HG03060 (cell line): Measurements from ENCODE around the gene CAST.
"Not testable (repeated sequence)": the region's sequence is repeated elsewhere in the genome, so short reads cannot be mapped to it uniquely, and the experiment has no call there.

ENCODE experiments used
- ATAC-seq: cut with Tn5 transposase; IDR thresholded peaks from one replicate; pipeline ENCODE4 v1.9.1; 2021; ENCODE audit warnings: low read depth, moderate number of reproducible peaks; ENCODE audit not compliant: unreplicated experiment

Gene CAST

DNA sequence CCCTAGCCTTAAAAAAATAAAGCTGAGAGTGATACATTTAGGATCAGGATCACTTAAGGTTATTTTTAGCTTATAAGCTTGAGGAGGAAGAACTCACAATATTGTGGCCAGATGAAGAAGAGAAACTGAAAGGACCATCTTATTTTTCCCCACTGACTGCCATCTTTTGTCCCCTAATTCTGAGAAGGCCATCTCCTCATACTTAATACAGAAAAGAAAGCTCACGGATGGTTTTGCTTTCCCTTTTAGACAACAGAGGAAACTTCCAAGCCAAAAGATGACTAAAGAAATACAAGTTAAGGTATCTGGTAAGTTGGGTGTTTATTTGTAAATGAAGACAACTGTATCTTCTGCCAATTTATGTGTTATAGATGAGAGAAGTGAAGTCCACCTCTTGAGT is 109.2 kb downstream of the CAST start:
- no peak for ATAC-seq

DNA sequence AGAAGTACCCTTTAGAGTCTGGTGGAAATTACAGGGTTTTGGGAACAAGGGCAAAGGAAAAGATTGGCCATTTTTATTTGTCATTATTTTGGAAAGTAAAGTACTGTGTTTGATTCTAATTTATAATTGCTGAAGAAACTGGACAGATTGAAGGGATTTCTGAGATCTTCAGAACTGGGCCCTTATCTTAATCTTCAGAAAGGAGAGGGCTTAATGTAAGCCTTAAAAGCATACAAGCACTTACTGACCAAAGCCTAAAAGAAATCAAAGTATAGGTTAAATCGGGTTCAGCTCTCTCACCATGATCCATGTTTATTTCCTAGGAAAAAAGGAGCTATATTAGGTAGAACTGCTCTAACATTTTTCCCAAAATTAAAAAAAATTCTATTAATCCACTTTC is 109.9 kb downstream of the CAST start:
- ATAC-seq: no peak

DNA sequence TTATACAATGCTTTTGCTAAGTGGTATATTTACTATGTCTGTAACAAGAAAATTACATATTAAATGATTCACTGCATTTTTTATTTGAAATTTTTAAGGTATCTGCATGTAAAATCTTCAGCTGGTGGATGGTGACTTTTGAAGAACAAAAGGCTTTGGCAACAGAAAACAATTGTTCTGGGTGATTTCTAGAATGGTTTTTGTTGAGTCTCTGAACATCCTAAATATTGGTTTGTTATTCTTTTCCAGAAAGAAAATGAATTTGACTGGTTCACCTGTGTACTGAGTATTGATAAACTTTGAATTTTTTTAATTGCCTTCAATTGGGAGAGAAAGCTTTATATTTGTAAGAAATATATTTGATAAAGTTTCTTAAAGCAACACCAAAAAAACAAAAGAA is 110.4 kb downstream of the CAST start:
- ATAC-seq: no peak

DNA sequence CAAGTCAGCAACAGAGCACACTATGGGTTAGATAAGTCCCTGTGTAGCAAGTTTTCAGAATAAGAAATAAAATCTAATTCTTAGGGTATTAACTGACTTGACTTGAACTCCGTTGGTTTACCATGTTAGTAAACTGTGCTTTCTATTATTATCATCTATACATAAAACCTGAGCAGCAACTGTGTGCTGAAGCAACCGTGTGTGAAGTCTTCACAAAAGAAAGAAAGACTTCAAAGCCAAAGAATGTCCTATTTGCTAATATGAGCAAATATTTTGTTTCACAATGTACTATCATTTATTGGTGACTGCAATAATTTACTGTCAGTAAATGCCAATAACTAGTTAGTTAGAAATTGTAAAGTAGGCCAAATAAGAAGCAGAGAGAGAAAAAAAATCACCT is 112.9 kb downstream of the CAST start:
- no peak for ATAC-seq

DNA sequence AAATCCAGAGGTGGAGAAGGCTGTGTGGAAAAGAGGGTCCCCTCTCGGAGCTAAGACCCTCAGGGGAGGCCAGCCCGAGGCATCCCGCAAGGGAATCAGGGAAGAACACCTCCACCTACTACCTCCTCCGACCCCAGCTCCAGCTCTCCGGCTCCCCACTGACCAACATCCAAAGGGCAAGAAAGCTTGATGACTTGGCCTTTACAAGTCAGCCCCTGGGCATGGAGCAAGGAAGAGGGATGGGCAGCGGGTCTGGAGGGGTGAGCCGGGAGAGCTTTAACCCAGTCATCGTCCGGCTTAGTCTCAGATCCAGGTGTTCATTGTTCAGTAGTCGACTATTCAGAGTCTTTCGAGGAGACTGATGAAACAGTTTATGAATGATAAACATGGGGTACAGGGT is 113.5 kb downstream of the CAST start:
- ATAC-seq: no peak

DNA sequence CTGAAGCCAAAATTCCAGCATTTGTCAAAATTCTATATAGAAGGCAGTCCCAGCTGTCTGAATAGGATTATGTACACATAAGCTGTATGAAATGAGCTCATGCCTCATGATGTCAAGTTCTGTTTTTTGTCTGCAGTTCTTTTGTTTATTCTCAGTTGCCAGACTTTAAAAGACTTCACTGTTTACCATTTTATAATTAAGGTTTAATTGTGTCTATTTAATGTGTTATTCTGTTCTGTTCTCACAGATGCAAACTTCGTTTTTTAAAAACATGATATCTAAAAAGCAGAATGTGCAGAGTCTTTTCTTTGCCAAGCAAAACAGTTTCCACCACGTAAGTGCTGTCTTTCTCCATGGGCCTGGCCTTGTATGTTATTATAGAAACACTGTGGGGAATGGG is 114.4 kb downstream of the CAST start:
- ATAC-seq: no peak

DNA sequence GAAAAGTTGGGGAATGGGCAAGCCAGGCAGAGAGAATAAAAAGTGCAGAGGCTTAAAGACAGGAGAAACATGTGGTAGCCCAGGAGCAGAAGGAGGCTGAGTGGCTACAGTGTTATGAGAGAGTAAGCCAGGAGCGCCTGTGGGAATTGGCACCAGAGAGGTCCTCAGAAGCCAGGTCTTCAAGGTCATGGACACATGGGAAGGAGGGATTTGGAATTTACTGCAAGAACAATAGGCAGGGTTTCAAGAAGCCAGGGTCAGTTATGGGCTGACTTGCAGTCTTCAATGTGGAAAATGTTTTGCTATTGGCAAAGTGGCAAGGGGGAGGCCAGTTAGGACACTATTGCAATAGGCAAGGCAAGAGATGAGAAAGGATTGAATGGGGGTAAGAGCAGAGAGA is 116.2 kb downstream of the CAST start:
- ATAC-seq: no peak

DNA sequence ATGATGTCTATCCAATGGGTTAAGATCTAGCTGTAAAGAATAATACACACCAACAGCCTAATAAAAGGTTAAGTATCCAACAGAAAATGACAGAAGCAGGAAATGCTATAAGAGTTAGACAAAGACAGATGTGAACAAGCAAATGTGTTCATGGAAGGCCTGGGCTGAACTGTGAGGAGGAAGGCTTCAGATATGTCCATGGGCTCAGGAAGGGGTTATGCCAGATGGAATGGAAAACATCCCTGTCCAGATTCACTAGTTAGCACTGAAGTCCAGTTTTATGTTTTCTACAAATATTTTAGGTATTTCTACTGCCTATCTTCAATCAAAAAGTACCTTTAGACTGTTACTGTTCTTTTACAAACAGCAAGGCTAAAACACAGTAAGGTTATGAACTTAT is 118.5 kb downstream of the CAST start:
- ATAC-seq: no peak

DNA sequence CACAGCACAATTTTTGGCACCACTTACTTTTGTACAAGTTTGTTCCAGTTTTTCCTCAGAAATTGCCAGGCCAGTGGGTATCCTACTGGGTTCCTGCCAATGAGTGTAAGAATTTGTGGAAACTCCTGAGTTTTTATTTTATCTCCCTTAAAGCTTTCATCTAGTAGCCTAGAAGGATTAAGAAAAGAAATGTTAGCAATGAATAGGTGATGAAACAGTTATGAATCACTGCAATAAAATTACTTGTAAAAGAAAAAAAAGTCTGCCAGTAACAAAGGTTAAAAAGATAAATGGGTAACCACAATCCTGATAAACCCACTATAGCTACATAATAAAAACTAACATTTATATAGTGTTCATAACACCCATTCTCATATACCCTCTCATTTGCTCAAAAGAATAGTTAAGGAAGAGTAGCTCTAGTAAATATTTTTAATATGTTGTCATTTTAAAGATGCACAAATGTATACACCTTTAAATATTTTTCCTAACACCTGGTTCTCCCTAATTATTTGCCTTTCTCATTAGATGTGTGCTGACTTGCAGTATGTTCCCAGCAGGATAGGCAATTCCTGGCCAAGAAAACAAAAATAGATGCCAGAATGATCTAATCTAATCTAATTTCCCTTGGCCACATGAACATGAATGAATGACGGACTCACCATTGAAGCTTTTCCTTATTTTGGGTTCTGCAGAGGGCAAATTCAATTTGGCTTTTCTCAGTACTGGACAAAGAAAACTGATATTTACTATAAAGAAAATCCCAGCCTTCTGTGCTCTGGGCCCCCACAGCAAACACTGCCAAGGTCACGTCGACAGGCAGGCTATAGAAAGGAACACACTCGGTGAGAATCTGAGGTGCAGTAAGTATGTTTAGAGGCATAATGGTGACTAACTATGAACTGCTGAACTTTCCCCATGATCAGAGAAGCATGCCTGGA is 119.1 kb downstream of the CAST start:
- no peak for ATAC-seq

DNA sequence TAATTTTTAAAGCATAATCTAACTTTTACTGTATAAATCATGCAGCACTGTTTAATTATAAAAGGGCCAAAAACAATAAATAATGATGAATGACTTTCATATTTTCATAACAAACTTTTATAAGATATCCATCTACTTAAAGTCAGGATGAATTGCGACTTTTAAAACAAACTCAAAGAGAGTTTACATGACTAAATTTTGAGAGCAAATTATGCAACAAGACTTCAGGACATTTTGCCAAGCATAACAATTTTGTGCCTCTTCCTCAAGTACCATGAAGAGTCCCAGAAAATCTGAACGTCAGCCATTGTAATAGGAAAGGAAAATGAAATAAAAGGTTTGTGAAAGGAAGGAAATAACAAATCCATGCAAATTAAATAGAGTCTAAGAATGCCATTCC is 121.2 kb downstream of the CAST start:
- ATAC-seq: no peak

DNA sequence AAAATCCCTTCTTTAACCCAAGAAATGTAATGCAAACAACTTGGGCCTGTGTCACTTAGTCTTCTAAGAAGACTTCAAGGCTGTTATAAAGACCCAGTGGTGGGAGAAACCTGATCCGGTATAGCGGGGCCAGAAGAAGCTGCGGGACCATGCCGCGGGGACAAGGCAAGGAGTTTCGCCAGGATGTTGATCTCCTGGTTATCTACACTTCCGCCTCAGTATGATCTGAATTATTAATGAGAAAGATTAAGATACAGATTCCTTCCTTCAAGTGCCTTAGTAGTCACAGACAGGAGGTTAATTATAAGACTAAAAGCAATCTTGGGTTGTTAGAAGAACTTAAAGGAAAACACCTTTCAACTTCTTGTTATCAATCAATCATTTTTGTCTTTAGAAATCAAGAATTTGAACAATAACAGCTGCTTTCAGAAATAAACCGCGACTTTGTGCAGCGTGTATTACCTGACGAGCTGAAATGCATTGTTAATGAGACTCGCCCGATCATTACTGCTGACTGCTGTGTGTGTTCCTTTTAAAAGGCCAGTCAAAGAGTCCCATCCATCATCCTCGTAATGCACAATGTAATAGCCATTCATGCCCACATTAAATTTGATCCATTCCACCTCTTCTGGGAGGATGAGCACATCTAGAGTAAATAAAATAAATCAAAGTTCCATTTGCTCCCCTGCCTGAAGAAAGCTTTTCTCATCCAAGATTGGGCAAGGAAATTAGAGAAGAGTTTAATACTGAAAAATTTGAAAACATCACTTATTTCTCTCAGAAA is 123.3 kb downstream of the CAST start:
- no peak for ATAC-seq

DNA sequence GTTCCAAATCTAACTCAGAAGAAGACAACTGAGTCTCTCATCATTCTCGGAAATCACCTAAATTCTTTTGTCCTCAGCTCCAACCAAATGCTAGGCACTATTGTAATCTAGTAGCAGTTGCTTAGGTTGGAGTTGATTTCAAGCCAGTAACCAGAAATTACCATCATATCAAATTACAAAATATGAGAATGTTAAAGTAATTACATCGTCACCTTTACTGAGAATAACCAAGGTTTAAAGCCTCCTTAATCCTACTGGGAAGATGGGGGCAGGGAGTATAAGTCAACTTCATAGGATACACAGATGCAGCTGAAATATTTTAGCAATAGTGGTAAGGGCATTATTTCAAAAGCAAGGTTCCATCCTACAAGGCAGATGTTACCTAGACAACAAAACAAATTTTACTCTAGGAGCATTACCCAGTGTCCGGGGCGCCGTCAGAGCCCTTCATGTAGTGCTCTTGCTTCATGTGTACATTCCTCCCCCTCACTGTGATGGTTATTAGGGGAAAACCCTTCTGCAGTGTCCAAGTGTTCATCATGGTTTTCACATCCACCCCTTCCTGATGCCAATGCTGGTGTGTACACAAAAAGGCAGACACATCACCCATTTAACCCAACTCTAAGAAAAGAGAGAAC is 126.1 kb downstream of the CAST start:
- ATAC-seq: no peak

DNA sequence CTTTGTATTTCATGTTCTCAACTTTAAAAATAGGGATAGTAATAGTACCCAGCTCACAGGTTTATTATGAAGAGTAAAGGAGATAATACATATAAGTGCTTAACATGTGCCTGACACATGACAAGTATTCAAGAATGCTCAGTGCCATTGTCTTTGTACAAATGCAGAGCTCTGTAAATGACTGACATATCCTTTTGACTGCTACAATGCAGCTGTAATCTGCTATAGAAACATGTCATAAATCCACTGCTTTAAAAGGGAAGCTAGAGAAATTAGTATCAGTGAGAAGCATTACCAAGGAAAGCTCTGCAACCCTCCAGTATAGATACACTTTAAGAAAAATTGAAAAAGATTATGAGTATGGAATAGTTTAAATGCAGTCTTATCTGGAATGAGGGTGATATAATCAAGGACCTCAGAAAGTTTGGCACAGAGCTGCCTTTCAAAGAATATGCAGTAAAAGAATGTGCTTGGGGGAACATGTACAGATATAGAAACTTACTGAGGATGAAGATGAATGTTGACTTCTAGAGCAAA is 127.7 kb downstream of the CAST start:
- ATAC-seq: no peak

DNA sequence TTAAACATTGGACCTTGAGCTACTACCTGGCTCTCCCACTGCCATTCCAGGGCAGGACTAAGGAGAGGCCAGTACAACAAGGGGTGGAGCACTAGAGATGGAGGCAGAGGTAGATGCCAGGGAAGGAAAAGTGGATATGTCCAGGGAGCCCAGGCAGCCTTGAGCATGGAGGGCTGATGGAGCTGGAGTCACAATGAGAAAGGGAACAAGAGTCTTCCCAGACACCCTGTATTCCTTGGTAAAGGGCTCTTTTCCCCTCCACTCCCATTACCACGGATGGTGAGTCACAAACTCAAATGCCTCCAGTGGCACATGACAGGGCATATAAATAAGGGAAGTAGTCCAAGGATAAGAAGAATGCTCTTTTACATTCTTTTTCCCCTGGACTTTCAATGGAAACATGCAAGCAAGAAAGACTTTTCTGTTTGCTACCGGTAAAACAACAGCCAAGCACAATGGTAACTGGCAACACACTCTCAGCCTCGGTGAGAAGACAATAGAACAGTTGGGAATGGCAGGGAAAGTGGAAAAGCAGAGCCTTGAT is 128.9 kb downstream of the CAST start:
- no peak for ATAC-seq

DNA sequence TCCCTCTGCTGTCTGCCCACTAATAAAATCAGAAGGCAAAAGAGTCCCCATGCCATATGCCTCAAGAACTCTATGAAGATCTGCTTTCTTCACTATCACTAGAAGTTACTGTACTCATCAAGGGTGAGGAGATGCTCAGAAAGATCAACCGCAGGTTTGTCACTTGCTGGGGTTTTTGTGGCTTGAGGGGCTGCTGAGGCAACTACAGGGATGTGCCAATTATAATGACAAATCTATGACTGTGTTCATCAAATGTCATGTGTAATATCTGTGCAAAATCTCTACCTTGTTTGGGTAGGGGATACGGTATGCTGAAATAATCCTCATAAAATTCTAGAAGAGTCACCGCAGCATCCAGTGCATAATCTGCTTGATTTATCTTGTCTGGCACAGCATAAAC is 132.6 kb downstream of the CAST start:
- ATAC-seq: no peak

DNA sequence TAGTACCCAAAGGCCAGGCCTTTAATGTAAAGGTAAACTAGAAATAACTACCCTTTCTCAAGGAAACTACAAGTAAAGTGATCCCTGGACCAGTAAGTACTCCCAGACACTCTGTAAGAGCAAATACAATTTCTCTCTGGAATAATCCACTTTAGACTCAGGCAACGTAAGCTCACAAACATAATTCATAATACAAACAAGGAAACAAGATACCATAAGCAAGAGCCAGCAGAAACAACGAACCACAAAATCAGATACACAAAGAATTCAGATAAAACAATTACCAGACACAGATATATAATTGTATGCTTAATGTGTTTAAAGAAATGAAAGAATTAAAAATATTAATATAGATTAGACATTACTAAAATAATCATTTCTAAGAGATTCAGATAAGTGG is 133.4 kb downstream of the CAST start:
- no peak for ATAC-seq

DNA sequence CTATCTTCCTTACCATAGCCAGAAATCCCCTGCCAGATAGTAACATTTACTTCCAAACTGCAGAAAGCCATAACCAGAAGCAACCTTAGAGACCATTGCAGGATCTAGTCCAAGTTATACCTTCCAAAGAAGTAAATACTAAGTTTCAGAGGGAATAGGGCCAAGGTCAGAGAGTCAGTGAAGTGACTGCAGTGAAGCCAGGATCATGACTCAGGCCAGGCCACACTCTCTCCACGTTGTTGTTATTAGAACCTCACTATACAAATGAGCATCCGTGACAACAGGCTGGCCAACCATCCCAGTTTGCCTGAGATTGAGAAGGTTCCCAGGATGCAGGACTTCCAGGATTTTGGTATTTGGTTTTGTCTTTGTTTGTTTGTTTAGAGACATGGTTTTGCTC is 134.3 kb downstream of the CAST start:
- ATAC-seq: no peak

DNA sequence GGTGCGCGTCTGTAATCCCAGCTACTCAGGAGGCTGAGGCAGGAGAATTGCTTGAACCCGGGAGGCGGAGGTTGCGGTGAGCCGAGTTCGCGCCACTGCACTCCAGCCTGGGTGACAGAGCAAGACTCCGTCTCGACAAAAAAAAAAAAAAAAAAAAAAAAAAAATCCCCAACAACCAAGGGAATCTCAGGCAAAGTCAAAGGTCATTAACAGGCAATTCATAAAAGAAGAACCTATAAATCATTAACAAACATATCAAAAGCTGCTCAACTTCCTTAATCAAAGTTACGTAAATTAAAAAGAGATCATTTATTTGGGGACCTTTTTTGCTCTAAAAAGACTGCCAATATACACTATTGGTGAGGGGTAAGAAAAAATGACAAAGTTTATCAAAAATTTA is 139.5 kb downstream of the CAST start:
- ATAC-seq: not testable (repeated sequence)

DNA sequence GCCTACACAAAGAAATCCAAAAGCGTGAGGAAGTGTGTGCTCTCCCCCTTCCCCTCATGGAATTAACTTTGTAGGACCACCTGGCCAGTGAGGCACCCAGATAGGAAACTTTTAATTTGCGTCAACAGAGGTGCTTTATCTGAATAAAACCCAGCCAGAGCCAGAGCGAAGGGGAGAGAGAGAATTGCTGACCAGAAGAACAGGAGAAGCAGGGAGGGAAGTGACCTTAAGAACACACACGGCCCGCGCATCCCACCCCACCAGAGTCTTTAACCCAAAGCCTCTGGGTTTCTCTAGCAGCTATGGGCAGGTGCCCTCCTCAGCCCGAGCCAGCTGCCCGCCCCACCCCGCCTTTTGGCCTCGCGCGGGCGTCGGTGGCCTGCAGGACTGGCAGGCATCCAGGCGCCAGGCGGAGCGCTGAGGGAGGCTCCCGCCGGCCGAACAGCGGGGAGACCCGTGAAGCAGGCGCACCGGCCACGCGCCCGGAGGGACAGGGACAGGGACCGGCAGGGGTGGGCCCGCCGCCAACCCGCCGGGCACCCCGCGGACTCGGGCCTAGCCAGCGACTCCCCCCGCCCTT is 145.0 kb downstream of the CAST start:
- ATAC-seq: no peak

DNA sequence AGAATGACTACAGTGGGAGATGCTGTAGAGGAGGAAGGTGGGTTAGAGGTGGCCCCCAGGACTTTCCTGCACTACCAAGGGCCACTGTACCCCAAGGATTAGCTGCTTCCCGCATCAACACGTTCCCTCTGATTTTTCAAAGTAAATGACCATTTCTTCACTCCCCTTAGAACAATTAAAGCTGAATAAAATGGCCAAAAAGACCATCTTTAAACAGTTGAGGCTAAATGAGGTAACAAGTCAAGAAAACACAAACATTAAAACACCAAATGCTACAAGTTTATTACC is 146.3 kb downstream of the CAST start:
- ATAC-seq: no peak
